NCI-H2196 treated with DMSO at 0.1 percent for 48 hours (cell line): ENCODE results near the gene SIGLEC12.
"Not testable (repeated sequence)": the region's sequence is repeated elsewhere in the genome, so short reads cannot be mapped to it uniquely, and the experiment has no call there.

ENCODE experiments used
- DNase-seq: peaks from one replicate; lab custom pipeline; 2025; ENCODE audit not compliant: unreplicated experiment; lab: John Stamatoyannopoulos, UW

Gene SIGLEC12

DNA sequence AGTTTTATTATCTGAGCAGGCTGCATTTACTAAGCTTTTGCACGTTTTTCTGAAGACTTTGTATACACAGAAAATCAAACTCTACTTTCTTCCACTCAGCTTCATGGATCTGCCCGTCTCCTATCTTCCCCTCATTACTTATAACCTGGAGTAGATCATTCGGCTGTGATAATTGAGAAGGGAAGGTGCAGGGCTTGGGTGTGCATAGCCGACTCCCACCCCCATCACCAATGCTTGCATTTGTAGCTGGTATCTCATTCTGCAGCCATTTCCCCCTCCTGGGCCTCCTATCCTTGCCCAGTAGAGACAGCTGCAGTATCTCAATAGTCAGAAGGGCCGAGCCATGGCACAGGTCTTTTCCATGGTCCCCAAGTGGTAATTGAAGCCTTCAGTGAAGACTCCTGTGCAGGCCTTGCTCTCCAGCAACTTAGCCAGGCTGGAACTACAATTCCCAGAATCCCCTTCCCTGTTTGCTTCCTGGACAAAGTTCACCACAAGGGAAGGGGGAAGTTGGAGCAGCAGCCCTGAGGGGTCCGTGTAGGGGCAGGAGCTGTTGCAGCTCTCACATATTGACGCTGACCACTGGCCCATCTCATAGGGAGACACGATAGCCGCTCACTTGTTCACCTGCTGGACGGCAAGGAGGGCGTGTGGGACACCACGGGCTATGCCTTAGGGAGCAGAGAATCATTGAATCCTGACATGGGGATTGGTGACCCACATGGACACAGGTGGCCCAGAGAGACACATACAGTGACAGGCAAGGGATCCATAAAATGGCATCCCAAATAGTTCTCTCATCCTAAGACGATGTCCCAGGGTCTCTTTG, 41.2 kb downstream of the SIGLEC12 start:
- no peak for DNase-seq

DNA sequence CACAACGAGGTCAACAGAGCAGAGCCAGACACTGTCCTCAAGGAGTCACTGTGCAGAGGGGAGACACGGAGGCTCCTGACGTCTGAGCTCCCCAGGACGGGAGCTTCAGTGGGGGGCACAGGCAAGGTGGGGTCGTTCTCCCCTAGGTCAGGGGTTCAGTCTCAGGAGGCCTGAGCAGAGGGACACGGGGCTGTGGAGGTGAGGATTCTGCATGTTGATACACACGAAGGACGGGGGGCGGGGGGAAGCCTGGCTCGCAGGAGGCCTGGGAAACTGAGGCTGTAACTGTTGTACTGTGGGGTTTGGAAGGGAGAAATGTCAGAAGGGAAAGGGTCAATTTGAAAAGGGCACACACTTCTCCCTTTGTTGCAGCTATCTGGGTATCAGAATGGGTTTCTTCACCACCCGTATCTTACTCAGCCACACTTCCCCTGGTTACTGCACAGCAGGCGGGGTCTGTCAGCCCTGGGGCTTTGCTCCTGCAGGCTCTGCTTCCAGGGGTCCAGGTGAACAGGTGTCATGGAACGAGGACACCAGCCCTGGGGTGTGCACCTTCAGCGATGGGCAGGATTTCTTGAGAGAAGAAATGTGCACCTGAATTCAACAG, 42.6 kb downstream of the SIGLEC12 start:
- DNase-seq = no peak

DNA sequence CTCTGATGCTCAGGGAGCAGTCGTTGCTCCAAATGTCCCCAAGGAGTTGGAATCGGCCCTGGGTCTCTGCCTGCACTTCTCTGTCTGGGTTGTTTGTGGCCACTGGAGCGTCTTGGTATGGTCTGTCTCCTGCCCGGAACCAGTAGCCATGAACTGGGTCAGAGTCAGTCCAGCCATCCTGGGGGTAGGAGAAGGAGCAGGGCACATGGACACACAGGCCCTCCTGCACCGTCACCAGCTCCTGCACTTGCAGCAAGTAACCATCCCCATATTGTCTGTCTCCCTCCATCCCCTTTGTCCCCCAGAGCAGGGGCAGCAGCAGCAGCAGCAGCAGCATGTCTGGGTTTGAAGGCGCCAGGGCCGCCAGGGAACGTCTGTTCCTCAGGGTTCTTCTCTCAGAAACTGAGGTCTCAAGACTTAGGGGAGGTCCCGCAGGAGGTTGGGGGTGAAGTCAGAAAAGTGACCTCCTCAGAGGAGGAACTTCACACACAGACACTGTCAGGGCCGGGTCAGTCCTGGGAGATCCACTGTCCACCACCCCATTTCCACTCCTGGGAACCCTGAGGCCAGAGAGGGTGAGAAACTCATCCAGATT, 43.5 kb downstream of the SIGLEC12 start, which contains the start of gene SIGLEC8:
SIGLEC8 (minus strand) TSS at position 404 of the 595 bp plus-strand sequence; CDS start at position 337, 67 bp downstream.
- DNase-seq = no peak

DNA sequence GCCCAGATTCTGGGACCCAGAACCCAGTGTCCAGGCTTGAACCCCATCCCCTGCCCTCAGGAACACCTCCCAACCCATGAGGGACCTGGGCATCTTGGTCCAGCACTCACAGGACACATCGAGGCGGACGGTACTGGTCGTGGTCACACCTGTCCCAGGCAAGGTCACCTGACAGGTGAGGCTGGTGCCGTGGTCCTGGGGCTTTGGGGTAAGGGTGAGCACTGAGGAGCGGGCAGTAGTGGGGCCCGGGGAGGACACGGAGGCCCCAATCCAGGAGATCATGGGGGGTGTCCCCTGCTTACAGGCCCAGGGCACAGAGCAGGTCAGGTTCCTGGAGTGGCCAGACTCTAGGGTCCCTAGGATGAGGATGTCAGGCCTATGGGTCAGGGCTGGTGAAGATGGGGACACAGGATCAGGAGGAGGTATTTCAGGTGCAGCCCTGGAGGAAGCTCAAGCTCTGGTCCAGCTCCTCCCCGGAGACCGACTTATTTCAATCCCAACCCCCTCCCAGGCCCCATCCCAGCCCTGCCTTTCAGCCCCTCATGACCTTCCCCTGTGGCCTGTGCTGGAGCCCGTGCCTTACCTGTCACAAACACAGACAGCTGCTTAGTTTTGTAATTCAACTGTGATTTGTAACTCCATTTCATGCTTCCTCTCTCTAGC, 44.1 kb downstream of the SIGLEC12 start:
- DNase-seq = no peak

DNA sequence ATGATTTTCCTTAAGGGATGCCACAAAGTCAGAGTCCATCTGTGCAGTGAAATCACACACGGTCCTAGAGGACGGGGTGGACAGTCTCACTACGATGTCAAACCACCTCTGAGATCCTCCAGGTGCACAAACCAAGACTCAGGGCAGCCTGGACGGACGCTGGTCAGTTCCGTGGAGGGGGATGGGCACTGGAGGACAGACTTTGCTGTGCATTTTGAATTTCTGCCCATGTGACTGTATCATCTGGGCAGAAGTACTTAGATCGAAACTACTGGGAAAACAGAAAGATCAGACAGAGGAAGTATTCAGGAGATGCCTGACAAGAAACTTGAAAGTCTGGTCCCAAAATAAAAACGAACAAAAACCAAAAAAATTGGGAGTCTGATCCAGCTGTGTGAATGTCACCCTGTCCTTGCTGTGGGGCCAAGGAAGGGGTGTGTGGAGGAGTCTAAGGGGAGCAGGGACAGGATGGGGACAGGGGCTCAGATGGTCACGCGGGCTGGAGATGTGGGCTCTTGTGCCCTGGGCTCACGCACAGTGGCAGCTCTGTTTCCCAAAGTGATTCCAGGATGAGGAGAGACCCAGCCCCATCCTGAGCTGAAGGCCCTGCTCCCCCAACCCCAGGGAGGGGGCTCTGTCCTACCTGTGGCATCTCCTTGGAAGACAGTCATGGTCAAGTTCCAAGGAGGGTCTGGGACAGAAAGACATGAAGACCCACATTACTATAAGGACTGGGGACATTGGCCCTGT, 44.9 kb downstream of the SIGLEC12 start:
- no peak for DNase-seq

DNA sequence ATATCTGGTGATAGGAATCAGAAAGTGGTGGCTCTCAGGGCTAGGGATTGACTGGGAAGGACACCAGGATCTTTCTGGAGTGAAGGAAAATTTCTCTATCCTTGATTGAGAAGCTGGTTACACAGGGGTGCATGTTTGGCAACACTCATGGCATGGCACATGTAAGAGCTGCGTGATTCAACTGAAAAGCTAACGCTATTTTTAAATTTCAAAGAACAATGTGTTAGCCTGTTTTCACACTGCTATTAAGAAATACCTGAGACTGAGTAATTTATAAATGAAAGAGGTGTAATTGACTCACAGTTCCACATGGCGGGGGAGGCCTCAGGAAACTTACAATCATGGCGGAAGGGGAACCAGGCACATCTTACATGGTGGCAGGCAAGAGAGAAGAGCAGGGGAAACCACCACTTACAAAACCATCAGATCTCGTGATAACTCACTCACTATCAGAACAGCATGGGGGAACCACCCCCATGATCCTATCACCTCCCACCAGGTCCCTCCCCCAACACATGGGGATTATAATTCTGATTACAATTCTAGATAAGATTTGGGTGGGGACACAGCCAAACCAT, 50.8 kb downstream of the SIGLEC12 start:
- no peak for DNase-seq

DNA sequence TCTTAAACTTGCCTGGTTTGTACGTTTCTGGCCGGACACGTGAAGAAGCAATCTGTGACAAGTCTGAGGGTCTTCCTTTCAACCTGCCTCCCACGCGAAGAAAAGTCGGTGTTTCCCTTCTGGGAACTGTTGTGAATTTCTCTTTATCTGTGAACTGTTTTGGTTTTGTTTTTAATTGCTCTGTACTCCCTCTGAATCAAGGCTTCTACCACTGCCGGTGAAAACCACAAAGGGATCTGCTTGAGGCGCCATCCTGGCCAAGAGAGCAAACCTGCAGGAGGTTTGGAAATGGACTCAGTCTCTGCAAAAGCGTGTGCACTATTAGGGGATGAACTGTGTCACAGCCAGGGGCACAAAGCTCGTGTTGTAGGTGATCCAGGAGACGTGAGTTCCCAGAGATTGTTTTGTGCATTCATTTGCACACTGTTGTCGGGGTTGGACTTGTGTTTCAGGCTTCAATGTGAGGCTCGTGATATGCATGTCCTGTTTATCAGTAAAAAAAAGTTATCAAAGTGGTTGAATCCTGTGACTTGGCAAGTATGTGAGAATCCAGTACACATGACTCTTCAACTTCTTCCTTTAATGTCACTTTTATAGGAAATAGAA, 53.1 kb downstream of the SIGLEC12 start:
- DNase-seq = no peak

DNA sequence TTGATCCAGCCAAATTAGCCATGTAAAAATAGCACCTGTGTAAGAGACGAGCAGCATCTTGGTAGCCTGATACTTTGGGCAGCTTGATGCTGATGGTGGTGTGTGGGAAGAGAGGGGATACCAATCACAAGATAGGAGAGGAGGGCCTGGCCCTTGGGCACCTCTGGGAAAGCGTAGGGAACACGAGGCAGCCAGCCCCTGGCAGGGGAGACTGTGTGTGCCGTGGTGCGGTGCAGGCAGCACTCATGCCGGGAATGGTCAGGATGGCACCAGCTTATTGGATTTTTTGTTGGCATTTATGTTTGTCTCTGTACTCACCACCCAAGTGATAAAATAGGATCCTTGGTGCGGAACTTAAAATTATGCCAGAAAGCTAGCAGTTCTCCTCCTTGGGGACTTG, 53.6 kb downstream of the SIGLEC12 start:
- DNase-seq = no peak

DNA sequence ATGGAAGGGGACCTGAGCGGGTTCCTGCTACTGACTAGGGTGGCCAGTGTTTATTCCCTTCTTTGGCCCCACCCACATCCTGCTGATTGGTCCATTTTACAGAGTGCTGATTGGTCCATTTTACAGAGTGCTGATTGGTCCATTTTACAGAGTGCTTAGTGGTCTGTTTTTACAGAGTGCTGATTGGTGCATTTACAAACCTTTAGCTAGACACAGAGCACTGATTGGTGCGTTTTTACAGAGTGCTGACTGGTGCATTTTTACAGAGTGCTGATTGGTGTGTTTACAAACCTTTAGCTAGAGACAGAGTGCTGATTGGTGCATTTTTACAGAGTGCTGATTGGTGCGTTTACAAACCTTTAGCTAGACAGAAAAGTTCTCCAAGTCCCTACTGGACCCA, 54.1 kb downstream of the SIGLEC12 start:
- DNase-seq = not testable (repeated sequence)

DNA sequence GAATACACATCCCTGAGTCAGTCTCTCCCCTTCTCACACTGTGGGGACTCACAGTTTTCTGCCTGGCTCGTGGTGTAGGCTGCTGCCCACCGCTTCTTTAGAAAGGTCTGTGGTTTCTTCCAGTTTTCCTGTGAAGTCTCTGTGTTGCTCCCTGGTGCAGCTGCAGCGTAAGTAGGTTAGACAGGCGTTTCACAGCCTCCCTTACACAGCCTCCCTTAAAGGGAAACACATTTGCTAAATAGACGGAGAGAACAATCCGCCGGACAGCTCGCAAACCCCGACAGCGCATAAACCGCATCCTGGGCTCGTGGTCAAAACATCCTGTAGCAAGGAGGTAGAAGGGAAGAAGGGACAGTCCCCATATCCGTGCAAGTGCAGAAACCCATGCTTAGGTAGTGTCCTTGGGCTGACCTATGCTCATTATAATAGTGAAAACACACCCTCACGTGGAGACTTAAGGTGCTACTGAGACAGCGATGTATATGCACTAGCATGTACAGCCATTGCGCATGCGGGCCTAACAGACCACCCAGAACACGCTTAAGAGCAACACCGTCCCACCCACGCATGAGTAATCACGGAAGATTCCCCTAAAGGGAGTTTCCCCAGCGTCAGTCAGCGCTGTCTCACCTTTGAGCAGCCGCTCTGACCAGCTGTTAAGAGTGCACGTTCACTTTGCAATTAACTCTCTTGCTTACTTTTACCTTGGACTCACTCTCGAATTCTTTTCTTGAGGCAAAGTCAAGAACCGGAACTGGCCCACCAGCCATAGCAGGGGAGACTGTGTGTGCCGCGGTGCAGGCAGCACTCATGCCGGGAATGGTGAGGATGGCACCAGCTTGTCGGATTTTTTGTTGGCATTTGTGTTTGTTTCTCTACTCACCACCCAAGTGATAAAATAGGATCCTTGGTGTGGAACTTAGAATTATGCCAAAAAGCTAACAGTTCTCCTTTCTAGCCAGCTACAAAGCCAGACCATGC, 59.9 kb downstream of the SIGLEC12 start:
- no peak for DNase-seq
